HG02970 (cell line): ENCODE data around the gene FAM117B.
"Not testable (repeated sequence)": the region's sequence is repeated elsewhere in the genome, so short reads cannot be mapped to it uniquely, and the experiment has no call there.

Experiments
- ATAC-seq: cut with Tn5 transposase; IDR thresholded peaks from one replicate; pipeline ENCODE4 v1.9.1; 2021; ENCODE audit warnings: mild to moderate bottlenecking, moderate library complexity, moderate number of reproducible peaks; ENCODE audit not compliant: unreplicated experiment, low FRiP score

The FAM117B gene

DNA sequence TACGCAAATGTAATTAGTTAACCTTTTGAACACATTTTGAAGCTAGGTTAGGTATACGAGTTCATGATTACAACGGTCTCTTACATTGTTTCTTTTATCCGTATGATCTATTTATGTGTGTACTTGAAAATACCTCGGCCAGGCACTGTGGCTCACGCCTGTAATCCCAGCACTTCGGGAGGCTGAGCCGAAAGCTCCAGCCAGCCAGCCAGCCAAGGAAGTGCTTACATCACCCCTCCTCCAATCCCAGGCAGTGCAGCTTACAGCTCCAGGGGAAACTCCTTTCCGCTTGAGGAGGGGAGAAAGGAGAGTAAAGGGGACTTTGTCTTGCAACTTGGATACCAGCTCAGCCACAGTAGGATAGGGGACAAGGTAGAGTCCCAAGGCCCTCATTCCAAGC, 171.1 kb downstream of the FAM117B start:
- not testable (repeated sequence) for ATAC-seq

DNA sequence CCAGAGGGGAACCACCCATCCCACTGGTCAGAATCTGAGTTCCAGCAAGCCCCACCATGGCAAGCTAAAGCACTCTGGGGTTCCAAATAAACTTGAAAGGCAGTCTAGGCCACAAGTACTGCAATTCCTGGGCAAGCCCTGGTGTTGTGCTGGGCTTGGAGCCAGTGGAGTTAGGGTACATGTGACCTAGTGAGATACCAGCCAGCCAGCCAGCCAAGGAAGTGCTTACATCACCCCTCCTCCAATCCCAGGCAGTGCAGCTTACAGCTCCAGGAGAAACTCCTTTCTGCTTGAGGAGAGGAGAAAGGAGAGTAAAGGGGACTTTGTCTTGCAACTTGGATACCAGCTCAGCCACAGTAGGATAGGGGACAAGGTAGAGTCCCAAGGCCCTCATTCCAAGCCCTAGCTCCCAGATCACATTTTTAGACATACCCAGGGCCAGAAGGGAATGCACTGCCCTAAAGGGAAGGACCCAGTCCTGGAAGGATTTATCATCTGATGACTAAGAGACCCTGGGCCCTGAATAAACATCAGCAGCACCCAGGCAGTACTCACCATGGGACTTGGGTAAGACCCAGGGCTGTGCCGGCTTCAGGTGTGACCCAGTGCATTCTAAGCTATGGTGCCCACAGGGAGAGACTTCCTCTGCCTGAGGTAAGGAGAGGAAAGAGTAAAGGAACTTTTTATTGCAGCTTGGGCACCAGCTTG, 172.8 kb downstream of the FAM117B start:
- ATAC-seq: not testable (repeated sequence)

DNA sequence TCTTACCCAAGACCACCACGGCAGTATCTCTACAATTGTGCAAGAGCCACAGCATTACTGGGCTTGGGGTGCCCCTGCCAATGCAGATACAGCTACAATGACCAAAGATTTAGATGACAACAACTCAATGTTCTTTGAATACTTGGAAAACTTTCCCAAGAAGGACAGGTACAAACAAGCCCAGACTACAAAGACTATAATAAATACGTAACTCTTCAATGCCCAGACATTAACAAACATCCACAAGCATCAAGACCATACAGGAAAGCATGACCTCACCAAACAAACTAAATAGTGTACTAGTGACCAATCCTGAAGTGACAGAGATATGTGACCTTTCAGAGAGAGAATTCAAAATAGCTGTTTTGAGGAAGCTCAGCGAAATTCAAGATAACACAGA, 174.0 kb downstream of the FAM117B start:
- no peak for ATAC-seq

DNA sequence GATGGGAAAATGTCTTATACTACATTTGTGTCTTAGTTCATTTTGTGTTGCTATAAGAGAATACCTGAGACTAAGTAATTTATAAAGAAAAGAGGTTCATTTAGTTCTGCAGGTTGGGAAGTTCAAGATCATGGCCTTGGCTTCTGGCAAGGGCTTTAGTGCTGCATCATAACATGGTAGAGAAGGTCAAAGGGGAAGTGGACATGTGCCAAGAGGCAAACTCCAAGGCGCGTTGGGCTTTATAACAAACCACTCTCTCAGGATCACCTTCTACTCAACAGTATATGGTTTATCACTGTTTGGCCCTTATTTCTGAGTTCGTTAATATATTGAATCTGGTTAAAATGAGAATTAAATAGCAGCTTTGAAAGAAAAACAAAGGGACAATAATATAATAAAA, 178.6 kb downstream of the FAM117B start:
- no peak for ATAC-seq

DNA sequence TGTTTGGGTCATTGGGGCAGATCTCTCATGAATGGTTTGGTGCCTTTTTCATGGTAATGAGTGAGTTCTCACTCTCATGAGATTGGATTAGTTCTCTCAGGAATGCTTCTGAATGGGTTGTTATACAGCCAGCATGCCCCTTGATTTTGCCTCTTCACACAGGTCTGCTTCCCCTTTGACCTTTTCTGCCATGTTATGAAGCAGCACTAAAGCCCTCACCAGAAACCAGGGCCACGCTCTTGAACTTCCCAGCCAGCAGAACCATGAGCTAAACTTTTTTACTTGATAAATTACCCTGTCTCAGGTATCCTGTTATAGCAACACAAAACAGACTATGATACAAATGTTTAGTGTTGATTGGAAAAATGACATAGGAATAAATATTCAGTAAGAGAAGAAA, 179.5 kb downstream of the FAM117B start:
- no peak for ATAC-seq

DNA sequence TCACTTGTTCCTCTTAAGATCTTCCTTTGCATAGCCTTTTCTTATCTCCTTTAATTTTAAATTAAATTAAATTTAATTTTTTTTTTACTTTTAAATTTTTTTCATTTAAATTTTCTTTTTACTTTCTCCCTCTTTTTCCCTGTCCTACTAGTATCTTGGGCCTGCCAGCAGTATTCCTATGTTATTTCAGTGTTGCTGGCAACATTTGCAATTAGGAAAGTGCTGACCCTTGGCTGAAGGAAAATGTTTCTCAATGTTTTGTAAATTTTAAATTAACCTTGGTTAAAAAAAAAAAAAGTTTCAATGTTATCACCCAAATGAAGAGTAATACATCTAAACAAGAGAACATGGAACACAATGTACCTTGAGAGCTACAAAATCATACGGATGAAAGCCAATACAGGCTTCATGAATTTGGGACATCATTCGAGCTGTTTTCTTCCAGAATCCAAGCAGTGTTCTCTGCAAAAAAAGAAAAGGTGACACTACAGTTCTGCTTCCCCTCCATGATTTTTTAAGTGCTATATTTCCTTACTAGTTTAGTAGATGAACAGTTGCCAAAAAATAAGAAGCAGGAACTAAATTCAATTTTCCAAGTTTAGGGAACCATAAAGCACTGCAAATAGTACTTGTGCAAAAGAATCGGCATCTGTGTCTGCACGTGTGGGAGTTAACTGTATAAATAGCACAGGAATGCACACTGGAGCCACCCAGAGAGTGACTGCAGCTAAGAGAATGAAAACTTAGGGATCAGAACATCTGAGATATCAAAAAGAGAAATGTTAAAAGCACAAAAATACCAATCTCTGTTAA, 181.0 kb downstream of the FAM117B start:
- no peak for ATAC-seq

DNA sequence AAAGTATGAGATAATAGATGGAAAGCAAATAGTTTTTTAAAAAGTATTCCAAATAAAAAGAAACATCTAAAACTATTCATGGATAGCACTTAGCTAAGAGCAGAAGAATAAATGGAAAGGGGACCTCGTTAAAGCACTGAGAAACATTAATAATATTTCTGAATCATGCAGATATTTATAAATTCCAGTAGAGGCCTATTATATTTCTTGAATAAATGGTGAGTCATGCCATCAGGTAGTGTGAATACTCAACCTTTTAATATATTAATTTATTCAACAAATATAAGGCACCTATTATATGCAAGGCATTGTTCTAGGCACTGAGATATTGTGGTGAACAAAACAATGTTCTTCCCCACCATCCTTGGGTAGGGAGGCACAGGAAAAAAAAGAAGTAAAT, 183.0 kb downstream of the FAM117B start:
- no peak for ATAC-seq

DNA sequence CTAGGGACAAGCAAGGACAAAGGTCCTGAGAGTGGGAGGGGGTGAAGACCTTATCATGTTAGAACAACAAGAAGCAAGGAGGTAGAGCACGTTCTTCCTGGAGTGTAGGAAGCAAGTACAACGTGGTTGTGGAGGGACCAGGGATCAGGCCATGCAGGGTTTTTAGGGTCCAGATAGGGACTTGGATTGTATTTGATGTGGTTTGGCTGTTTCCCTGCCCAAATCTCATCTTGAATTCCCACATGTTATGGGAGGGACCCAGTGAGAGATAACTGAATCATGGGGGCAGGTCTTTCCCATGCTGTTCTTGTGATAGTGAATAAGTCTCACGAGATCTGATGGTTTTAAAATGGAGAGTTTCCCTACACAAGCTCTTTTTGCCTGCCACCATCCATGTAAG, 183.6 kb downstream of the FAM117B start:
- ATAC-seq: no peak
